Pancreas (tissue), 10 donors: ENCODE results near the gene TTL. TPM values are rescaled to one million over a fixed set of nuclear protein-coding genes. Genes with fewer than 3 reads are reported as not detected.
A peak's percentile ranks its signal among the peaks of the same experiment; 100 is the strongest.
"Not testable (repeated sequence)": the region's sequence is repeated elsewhere in the genome, so short reads cannot be mapped to it uniquely, and the experiment has no call there.

Experiments used
- ATAC-seq, 4 donors: fragments of 200-7000 bp; cut with Tn5 transposase; one replicate each; pipeline versions ENCODE4 v1.8.0 to v1.9.1; 2020; ENCODE audit warnings: mild to moderate bottlenecking in 4 of 4, moderate library complexity in 4 of 4
- DNase-seq, 6 donors: peaks; one replicate each; pipeline ENCODE4 v3.0.0-alpha.2; 2020
- FAIRE-seq: peaks from 2 replicates; lab custom pipeline; 2012; peaks lifted over from hg19 to GRCh38; lab: Jason Lieb, UNC
- H3K27ac ChIP-seq, 4 donors: fragments of 200-600 bp; sonication (generic); 1 replicate in 3 of 4; 2 replicates in 1 of 4; pipeline versions ENCODE4 v1.5.0 to v1.8.0; 2020
- H3K27me3 ChIP-seq, 4 donors: fragments of 200-600 bp; one replicate each; pipeline ENCODE4 v1.8.0; 2021
- H3K36me3 ChIP-seq, 3 donors: fragments of 200-600 bp; sonication (generic) in 1 of 3; one replicate each; pipeline versions ENCODE4 v1.5.0 to v1.8.0; 2020 to 2021
- H3K4me1 ChIP-seq, 3 donors: fragments of 200-600 bp; one replicate each; pipeline ENCODE4 v1.8.0; 2021
- H3K4me3 ChIP-seq, 4 donors: fragments of 200-600 bp; sonication (generic) in 2 of 4; one replicate each; pipeline versions ENCODE4 v1.5.0 to v1.8.0; 2020 to 2021
- H3K9me3 ChIP-seq, 4 donors: fragments of 200-600 bp; one replicate each; pipeline ENCODE4 v1.8.0; 2021
- WGBS, 2 donors: extraction: QIAGEN DNeasy Blood & Tissue Kit; methylation state at CpG; one replicate each; pipeline ENCODE4 v1.1.7; 2013; 5-methylcytosine and 5-hydroxymethylcytosine counted together
- intact Hi-C, 3 donors: fragments of 100-400 bp; cut with DNase I; formaldehyde crosslinking; loops; one replicate each; pipeline versions ENCODE4 v1.11.1 to v1.14.2; 2022
- polyA plus RNA-seq, 2 donors: library from polyadenylated mRNA; stranded (reverse); fragments of 200-250 nt; gene quantifications; one replicate each; pipeline ENCODE4 v1.2.3, GENCODE V29; 2013
- total RNA-seq, 6 donors: library from RNA; stranded (reverse); fragmentation: NEBNext Ultra II Directional in 4 of 6; extraction: Animal tissue kit (Norgen Biotek cat#: 25700) in 4 of 6; gene quantifications; one replicate each; pipeline versions ENCODE4 v1.2.1 to v1.2.4, GENCODE V29; 2021 to 2023
- TF ChIP-seq, protein P1 (sequence below), 4 donors: fragments of 200-600 bp; sonication (generic) in 3 of 4; IDR thresholded peaks; one replicate each; pipeline versions ENCODE4 v1.5.0 to v1.8.0; 2021; ENCODE audit warnings: antibody characterized with exemption in 4 of 4
- donor health status: healthy with polysubstance abuse.
- donor health status: DM: no; HTN: no; CAD: no; lungs with moderate emphysema.
- donor health status: DM: no; HTN: no; CAD: no.
- donor health status: control.
- donor health status: control.
- donor health status: Bipolar disorder and iron deficiency.
- donor health status: DM: yes; HTN: yes; CAD: no.
- donor health status: DM: no; HTN: no; CAD: no.
- donor health status: DM: no; HTN: no; CAD: no.
- donor health status: DM: yes; HTN: yes; CAD: no.

The TTL gene
- total and polyA plus RNA-seq, 8 donors = 6.6 to 16.8 (median 7.8) TPM

DNA sequence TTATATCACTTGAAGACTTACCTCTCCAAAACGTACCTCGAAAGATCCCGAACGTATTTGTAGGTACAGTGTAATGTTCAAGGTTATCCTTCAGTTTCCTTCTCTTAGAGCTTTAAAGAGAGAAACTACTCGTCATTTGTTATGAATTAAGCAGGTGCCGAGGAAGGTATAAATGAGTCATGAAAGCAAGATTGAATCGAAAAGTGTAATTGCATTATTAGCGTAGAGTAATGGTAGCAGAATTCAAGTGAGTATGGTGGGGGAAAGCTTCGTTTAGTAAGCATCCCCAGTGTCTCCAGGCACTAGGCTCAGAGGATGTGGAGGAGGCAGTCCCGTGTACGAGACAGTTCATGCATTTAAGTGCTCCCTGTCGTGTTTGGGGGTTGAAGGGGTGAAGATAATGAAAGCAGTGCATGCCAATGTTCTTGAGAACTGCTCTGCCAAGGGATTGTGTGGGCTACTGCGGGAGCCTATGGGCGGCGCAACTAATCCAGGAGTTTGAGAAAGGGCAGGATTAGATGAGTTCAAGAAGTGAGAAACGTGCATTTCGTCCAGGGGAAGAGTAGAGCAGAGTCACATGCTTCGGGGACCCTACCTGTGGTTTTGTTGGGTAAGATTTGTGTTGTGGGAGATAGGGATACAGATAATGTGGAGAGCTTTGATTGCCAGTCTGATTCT is 61.2 kb downstream of the TTL start:
- Histone ChIP-seq H3K4me1 (peaks cover 0 to 18% (median 7%) of the 10 kb centered on the region in 3 donors), H3K9me3 (no peaks in the 10 kb centered on the region), H3K36me3 (peaks cover 0 to 3% (median 2%) of the 10 kb centered on the region in 3 donors), H3K27ac (peak overlapping the region in 2 of 4 donors; percentile 84 to 86), H3K27me3 (no peaks in the 10 kb centered on the region), H3K4me3 (peak overlapping the region; percentile 75 to 87 (median 83))
- DNase-seq = no peak
- peak; percentile 2 to 12 (median 6) for ATAC-seq
- intact Hi-C loops = no loop called here
- WGBS, 2 donors = 1 to 2% methylated on average over 18 of the region's 18 CpGs
- no peak for FAIRE-seq
- TF ChIP-seq, protein P1, sequence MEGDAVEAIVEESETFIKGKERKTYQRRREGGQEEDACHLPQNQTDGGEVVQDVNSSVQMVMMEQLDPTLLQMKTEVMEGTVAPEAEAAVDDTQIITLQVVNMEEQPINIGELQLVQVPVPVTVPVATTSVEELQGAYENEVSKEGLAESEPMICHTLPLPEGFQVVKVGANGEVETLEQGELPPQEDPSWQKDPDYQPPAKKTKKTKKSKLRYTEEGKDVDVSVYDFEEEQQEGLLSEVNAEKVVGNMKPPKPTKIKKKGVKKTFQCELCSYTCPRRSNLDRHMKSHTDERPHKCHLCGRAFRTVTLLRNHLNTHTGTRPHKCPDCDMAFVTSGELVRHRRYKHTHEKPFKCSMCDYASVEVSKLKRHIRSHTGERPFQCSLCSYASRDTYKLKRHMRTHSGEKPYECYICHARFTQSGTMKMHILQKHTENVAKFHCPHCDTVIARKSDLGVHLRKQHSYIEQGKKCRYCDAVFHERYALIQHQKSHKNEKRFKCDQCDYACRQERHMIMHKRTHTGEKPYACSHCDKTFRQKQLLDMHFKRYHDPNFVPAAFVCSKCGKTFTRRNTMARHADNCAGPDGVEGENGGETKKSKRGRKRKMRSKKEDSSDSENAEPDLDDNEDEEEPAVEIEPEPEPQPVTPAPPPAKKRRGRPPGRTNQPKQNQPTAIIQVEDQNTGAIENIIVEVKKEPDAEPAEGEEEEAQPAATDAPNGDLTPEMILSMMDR (IDR thresholded peaks at IDR 0.05) = no peak

DNA sequence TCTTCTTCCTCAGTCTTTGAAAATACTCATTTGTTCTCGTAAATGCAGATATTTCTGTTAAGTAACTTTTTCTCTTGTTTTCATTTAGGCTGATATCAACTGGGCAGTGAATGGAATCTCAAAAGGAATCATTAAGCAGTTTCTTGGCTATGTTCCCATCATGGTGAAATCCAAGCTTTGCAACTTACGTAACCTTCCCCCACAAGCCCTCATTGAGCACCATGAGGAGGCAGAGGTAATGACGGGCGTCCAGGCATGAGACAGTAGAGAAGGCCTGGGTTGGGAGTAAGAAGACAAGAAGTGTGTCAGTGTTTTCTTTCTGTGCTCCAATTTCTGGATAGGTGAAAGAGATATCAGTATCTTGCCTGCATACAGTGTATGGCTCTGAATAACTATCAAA is 65.4 kb downstream of the TTL start:
- DNase-seq (peak in 1 of 6 donors; percentile 12), FAIRE-seq (no peak), ATAC-seq (peak in 2 of 4 donors; percentile 29 to 32)
- TF ChIP-seq, protein P1 (IDR thresholded peaks at IDR 0.05) = no peak
- Histone ChIP-seq H3K9me3 (no peaks in the 10 kb centered on the region), H3K27ac (peak overlapping the region in 2 of 4 donors; percentile 17 to 23), H3K4me3 (no peak overlapping the region), H3K4me1 (peaks cover 0 to 14% (median 7%) of the 10 kb centered on the region in 3 donors), H3K27me3 (no peaks in the 10 kb centered on the region), H3K36me3 (peaks cover 4 to 28% (median 18%) of the 10 kb centered on the region in 3 donors)
- WGBS, 2 donors = 68 to 71% methylated on average over 4 of the region's 4 CpGs
- intact Hi-C loops = no loop called here

DNA sequence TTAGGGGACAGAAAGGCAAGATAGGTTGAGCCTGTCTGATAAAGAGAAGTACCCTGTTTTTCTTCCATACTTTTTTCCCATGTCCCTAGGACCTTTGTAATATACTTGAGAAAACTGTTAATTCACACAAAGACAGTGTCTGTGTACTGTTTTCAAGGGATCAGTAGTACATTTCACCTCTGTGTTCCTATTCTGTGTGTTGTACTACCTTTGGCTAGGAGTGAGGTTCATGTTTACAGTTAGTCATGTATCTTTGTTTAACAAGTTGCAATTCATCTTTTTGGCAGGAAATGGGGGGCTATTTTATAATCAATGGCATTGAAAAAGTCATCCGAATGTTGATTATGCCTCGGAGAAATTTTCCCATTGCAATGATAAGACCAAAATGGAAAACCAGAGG is 67.0 kb downstream of the TTL start:
- Histone ChIP-seq H3K9me3 (no peaks in the 10 kb centered on the region), H3K27me3 (no peaks in the 10 kb centered on the region), H3K4me3 (no peak overlapping the region), H3K36me3 (peaks cover 4 to 41% (median 19%) of the 10 kb centered on the region in 3 donors), H3K4me1 (peaks cover 0 to 8% (median 0%) of the 10 kb centered on the region in 3 donors), H3K27ac (no peak overlapping the region)
- no peak for ATAC-seq
- no peak for DNase-seq
- WGBS, 2 donors = 53 to 54% methylated on average over 2 of the region's 2 CpGs
- intact Hi-C loops = no loop called here
- FAIRE-seq = no peak
- TF ChIP-seq, protein P1 (IDR thresholded peaks at IDR 0.05) = no peak

DNA sequence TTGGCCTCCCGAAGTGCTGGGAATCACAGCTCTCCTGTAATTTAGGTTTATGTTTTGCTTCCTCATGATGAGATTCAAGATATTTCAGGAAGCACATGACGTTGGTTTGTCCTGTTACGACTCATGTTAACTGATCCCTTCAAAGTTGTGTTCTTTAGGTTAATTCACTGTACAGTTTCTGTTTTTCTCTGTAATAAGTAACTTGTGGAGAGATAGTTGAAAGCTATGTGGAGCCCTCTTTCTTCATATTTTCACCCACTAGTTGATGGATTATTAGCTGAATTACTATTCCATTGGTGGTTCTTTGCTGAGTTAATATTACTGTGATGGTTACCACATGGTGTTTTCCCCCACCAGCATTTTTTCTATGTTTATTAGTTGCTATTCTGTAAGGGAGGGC is 84.1 kb downstream of the TTL start:
- no peak overlapping the region for H3K27ac ChIP-seq
- no peak overlapping the region for H3K4me3 ChIP-seq
- H3K4me1 ChIP-seq = no peaks in the 10 kb centered on the region
- ATAC-seq = no peak
- intact Hi-C loops = no loop called here
- H3K27me3 ChIP-seq = no peaks in the 10 kb centered on the region
- peaks cover 0 to 49% (median 17%) of the 10 kb centered on the region in 3 donors for H3K36me3 ChIP-seq
- no peak for DNase-seq
- no peak for FAIRE-seq
- TF ChIP-seq, protein P1 (IDR thresholded peaks at IDR 0.05) = no peak
- no peaks in the 10 kb centered on the region for H3K9me3 ChIP-seq
- WGBS, 2 donors = 86 to 92% methylated on average over 3 of the region's 3 CpGs

DNA sequence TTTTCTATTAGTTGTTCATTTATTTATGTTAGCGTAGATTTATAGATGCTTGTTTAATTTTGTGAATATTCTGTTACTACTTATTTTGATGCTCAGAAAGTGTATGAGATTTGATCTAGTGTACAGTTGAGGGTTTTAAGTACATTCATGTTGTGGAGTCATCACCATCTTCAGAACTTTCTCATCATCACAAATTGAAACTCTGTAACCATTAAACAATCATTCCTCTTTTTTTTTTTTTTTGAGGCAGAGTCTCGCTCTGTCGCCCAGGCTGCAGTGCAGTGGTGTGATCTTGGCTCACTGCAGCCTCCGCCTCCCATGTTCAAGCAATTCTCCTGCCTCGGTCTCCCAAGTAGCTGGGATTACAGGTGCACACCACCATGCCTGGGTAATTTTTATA is 84.6 kb downstream of the TTL start:
- H3K27ac ChIP-seq, H3K9me3 ChIP-seq, FAIRE-seq, H3K4me3 ChIP-seq, ATAC-seq, H3K4me1 ChIP-seq, DNase-seq, H3K27me3 ChIP-seq, intact Hi-C loops: not testable (repeated sequence)
- WGBS, 2 donors = 96 to 99% methylated on average over 5 of the region's 5 CpGs
- H3K36me3 ChIP-seq = peaks cover 0 to 52% (median 15%) of the 10 kb centered on the region in 3 donors
